ENCODE results near the gene DDX47.
A peak's percentile ranks its signal among the peaks of the same experiment; 100 is the strongest.
"Not testable (repeated sequence)": the region's sequence is repeated elsewhere in the genome, so short reads cannot be mapped to it uniquely, and the experiment has no call there.

DDX47 gene

DNA sequence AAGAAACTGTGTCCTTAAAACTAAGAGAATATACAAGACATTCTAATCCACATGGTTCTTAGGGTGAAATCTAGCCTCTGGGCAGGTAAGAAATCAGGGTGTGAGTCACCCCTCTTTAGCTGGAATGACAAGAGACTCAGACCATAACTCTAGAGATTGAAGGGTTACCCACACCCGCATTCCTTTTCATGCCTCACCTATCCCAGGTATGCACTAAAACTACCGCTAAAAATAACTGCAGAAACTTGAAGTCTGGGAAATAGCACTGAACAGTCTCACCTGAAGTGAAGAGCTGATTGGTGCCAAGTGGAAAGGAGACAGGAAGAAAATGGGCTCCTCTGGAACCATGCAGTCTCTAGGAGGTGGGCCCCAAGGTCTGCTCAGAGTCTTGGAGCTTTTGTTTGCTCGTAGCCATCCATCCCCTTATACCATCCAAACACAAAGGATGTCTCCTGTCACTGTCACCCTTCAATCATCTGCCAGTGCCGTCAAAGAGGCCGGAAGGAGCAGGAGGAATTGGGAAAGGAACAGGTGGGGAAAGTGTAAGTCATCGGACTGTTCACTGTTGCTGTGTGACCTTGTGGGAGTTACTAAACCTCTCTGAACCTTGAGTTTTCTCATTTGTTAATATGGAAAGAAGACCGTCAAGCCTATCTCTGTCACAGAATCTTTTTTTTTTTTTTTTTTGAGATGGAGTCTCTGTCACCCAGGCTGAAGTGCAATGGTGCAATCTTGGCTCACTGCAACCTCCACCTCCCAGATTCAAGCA, 22.4 kb downstream of the DDX47 start:
- DNase-seq, result no peak

DNA sequence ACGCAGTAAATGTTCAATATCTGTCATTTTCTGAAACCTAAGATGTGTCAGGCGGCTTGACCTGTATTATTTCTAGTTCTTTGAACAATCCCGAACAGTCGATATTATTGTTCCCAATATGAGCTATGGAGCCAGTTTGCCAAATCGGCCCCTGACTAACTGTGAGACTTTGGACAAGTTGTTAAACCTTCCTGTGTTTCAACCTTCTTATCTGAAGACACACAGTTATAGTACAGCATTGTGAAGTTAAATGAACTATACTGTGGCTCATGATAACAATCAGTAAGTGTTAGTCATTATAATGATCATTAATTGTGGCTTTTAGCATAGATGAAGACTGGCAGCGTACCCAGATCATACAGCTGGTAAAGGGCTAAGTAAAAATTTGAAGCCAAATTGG, 23.4 kb downstream of the DDX47 start:
- no peak for DNase-seq

DNA sequence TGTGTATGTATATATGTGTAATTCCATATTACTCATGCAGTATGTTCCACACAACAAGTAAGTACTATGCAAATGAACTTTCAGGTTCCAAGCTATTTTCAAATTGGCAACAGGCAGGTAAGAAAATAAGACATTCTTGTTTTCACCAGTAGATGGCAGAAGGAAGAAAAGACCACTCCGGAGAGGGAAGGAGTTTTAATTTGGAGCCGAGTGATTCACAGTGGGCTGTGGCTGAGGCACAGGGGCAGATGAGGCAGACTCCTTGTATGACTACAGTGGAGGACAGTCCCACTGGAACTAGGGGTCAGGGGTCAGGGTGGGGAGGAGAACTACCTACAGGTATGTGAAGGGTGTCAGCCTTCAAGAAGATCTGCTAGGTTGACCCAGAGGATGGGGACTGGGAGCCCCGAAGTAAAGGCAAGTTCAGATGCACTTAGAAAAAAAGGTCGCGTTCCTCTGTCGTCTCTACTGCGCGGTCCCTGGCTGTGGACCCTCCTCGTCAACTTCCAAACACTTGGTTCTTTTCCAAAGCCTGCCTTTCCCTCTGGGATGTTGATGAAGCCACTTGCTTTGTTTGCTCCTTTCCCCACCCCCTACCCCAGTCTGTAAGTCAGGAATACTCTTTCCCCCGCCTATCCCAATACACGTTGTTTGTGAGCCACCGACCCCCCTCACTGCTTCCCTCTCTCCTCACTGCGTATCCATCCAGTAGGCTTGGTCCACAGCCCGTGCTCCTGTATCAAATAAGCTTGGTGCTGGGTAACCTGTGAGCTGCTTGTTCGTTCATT, 24.1 kb downstream of the DDX47 start:
- DNase-seq, result peak; percentile 7

DNA sequence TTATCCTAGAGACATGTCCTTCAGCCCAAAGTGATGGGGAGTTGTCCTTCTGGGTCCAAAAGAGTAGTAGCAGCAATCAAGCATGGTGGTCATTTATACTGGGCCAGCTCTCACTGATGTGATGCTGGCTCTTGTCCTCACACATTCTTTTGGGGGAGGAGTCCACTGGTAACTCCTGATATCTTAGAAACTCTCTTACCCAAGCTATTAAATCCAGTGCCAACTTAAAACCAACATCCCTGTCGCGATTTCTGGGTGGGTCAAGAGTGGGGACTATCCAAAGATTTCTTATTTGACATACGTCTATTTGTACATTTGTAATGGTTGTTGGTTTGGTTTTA, 24.6 kb downstream of the DDX47 start:
- no peak for DNase-seq

DNA sequence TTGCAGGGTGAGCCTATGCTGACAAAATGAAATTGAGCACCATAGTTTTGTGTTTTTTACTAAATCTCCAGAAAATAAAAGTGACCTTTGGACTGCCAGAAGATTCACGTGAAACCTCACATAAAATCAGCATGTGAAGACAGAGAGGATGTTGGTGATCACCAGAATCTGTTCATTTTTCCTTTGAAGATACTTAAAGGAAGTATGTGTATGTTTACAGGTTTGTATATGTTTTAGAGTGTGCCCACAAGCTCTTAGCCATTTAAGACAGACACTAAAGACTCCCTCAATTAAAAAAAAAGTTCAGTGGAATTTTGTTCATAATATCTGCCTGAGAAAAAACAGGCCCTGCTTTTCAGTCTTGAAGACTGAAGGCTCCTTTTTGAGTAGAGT, 25.9 kb downstream of the DDX47 start:
- no peak for DNase-seq

DNA sequence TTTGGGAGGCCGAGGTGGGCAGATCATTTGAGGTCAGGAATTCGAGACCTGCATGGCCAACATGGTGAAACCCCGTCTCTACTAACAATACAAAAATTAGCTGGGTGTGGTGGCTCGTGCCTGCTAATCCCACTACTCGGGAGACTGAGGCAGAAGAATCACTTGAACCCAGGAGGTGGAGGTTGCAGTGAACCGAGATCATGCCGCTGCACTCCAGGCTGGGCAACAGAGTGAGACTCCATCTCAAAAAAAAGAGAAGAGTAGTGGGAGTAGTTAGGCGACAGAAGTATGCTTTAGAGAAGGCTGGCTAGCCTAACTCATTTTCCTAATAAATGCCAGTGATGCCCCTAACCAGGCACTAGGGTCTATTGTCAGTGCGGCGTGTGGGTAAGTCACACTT, 26.3 kb downstream of the DDX47 start:
- not testable (repeated sequence) for DNase-seq

DNA sequence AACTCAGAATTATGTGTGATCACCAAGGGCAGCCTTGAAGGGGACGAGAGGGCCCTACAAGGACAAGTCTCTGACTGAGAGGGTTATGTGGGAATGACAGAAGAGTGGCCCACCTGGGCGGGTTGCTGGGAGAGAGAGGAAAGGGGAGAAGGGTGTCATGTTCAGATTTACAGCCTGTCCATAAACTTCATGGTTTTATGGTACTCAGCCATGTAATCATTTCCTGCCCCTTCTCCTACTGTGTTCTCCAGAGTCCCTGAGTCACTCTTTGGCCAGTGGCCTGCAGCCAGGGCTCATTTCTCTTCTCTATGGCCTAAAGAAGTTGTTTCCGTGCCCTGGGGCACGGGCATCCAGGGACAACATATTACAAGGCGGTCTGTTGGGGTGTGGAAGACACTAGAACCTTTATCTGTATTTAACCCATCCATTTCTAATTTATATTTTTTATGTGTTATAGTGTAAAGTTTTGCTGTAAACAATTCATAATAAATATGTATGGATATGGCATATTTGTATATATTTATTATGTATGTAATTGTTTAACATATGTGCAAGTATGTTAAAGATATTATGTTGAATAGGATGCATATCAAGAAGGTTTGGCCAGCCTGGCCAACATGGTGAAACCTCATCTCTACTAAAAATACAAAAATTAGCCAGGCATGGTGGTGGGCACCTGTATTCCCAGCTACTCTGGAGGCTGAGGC, 26.9 kb downstream of the DDX47 start:
- DNase-seq, result no peak

DNA sequence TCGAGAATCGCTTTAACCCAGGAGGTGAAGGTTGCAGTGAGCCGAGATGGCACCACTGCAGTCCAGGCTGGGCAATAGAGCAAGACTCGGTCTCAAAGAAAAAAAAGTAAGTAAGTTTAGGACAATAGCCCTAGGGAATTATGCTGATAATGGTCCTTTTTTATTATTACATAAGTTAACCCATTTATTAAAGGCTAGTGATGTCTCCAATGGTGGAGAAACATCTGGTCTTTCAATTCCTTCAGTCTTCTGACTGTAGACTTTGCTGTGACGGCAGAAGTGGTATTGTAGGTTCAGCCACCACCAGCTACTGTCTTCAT, 27.4 kb downstream of the DDX47 start:
- DNase-seq, result no peak

DNA sequence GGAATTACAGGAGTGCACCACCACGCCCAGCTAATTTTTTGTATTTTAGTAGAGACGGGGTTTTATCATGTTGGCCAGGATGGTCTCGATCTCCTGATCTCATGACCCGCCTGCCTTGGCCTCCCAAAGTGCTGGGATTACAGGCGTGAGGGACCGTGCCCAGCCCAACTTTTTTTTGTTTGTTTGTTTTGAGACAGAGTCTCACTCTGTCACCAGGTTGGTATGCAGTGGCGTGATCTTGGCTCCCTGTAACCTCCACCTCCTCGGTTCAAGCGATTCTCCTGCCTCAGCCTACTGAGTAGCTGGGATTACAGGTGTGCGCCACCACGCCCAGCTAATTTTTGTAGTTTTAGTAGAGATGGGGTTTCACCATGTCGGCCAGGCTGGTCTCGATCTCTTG, 28.3 kb downstream of the DDX47 start:
- not testable (repeated sequence) for DNase-seq

DNA sequence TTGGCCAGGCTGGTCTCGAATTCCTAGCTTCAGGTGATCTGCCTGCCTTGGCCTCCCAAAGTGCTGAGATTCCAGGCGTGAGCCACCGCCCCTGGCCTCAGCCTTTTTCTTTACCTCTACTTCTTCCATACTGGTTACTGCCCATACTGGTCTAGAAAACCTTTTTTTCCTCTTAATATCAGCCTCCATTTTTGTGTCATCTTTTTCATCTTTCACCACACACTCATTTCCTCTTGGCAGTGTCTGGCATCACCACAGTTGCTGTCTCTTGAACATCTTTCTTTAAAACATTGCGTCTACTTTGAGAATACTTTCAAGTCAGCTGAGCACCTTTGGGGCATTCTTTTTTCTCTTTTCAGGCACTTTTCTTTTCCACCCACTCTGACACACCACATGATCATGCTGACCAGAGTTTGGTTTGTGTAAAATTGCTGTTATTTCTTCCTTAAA, 32.7 kb downstream of the DDX47 start:
- no peak for DNase-seq

DNA sequence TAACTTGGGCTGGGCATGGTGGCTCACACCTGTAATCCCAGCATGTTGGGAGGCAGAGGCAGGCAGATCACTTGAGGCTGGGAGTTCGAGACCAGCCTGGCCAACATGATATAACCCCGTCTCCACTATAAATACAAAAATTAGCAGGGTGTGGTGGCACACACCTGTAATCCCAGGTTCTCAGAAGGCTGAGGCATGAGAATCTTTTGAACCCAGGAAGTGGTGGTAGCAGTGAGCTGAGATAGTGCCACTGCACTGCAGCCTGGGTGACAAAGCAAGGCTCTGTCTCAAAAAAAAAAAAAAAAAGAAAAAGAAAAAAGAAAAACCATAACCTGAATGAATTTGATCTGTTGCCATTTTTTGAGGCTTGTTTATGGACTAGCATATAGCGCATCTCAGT, 33.6 kb downstream of the DDX47 start:
- peak; percentile 13 for DNase-seq

DNA sequence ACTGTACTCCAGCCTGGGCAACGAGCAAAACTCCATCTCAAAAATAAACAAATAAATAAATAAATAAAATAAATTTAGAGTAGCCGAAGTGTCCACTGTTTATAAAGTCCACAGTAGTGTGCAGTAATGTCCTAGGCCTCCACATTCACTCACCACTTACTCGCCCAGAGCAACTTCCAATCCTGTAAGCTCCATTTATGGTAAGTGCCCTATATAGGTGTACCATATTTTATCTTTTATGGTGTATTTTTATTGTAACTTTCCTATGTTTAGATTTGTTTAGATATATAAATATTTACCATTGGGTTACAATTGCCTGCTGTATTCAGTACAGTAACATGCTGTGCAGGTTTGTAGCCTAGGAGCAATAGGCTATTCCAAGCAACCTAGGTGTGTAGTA, 40.3 kb downstream of the DDX47 start:
- no peak for DNase-seq

DNA sequence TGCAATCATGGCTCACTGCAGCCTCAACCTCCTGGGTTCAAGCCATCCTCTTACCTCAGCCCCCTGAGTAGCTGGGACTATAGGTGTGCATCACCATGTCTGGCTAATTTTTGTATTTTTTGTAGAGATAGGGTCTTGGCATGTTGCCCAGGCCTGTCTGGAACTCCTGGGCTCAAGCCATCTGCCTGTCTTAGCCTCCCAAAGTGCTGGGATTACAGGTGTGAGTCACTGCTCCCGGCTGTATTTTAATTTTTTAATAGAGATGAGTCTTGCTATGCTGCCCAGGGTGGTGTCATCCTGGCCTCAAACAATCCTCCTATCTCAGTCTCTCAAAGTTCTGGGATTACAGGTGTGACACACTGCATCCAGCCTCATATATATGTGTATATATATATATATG, 46.5 kb downstream of the DDX47 start:
- no peak for DNase-seq

DNA sequence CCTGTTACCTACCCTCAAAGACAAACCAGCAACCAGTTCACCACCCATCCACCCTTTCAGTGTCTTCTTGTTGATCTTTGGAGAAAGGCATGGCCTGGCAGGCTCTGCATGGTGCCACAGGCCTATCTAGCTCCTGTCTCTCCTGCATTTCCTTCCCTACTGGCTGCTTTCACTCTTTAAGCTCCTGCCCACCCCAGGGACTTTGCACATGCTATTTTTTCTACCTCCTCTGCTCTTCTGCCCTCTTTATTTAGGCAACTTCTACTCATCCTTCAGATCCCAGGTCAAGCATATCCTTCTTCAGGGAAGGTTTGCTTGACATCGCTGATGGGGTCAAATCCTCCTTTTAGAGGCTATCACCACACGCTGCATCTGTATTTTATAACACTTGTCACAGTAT, 51.1 kb downstream of the DDX47 start:
- DNase-seq, result no peak

DNA sequence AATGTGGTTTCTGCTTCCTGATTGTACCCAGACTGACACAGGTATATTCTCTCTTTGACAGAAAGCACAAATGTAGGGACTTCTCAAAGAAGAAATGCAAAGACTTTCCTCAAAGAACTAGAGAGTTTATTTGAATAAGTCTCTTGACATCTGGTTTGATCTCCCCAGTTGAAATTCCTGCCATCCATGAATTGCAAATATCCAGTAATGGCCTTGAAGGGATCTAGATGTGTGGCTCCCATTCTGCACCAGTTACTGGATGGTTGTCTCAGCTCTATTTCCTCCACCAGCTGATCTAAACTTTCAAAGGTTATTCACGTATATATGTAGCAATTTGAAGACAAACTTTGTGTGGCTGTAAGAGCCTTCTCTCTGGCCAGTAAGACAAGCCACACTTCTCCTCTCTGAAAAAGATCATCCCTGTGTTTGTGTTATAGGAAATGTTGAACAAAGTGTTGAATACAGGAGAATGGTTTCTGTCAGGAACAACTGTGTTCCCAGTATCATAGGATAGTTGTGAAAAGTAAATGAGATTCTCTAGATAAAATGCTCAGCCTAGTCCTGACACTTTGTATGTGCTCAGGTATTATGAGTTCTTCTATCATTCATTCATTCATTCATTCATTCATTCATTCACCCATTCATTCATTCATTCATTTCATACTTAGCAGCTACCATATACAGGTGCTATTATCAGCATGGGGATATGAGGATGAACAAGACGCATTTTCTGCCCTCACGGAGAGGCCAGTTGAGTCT, 55.5 kb downstream of the DDX47 start:
- no peak for DNase-seq

DNA sequence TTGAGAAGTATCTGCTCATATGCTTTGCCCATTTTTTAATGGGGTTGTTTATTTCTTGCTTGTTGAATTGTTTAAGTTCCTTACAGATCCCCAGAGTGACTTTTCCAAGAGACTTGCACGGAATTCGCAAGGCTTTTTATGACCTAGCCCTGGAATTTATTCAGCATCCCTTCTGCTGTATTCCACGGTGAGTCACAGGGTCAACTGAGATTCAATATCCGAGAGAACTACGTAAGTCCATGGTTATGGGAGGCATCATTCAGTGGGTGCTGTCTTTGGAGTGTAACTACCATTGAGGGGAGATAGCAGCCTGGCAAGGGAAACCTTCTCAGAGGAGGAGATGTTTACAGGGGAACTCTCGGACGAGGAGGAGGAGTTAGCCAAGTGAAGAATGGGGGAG, 57.3 kb downstream of the DDX47 start:
- DNase-seq, result no peak

DNA sequence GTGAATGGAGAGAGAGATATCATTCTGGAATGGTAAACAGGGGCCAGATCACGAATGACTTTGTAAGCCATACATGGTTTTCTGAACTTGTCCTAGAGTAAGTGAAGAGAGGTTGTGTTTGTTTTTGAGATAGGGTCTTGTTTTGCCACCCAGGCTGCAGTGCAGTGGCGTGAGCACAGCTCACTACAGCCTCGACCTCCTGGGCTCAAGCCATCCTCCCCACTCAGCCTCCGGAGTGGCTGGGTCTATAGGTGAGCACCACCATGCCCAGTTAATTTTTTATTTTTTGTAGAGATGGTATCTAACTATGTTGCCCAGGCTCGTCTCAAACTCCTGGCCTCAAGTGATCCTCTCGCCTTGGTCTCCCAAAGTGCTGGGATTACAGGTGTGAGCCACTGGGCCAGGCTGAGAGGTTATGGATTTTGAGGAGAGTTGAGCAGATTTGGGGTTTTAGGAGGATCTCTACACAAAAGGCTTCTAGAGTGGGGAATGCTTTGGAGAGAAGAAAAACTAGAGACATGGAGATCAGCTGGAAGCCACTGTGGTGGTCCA, 58.5 kb downstream of the DDX47 start:
- no peak for DNase-seq

DNA sequence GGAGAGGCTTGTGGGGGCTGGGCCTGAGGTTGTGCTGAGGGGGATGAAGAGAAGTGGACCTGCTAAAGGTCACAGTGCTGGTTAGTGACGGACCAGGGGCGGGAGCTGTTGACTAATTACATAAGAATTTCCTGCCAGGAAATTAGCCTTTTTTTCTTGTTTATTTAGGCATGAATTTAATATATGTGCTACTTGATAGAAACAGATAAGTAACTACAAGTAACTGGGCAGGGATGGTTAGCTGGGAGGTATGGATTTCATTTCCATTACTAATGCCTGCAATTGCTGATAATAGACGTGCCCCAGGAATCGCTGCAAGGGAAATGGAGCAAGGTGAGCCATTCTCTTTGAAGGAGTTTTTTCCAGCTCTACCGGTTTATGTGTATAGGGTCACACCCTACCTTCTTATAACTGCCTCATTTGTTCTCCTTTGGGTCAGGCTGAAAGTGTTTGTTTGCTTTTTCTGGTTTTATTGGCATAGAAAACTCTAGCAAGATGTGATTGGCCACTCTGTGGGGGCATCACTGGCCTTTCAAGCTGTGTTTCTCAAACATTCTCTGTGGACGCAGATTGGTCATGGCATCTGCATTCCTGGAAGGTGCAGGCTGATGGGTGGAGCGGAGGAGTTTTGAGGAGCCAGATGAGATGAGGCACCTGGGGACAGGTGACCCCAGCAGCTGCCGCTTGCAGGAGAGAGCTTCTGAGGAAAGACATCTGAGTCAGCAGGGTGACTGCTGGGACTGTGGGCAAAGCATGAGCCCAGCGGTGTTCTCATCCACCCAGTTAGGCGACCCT, 59.2 kb downstream of the DDX47 start:
- no peak for DNase-seq

DNA sequence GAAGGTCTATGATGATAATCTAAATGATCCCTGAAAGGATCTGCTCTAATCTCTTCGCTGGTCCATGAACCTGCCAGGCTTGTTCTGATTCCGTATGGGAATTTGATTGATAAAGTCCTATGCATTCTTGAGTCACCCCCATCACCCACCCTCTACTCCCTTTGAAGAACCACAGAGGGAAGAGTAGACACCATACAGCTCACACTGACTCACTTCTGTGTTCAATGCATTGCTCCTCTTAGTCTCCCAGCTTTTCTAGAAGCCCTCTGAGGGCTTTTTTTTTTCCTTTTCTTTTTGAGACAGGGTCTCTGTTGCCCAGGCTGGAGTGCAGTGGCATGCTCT, 59.8 kb downstream of the DDX47 start:
- no peak for DNase-seq

DNA sequence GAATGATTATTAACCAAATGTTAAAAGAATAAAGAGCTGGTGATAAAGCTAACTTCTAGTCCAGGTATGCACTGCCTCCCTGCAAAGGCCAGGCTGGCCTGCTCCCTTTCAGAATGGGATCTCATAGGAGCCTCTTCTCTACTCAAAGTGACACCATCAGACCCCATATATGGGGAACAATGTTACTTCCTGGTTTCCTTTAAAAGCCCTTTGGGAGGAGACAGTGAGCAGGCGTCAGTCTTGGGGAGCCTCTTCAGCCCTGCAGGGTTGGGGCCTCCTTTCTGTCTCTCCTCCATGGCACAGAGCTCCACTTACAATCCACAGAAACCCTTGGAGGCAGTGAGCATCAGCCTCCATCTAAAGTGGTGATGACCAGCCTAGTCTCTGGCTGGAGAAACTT, 60.9 kb downstream of the DDX47 start:
- DNase-seq, result no peak

DNA sequence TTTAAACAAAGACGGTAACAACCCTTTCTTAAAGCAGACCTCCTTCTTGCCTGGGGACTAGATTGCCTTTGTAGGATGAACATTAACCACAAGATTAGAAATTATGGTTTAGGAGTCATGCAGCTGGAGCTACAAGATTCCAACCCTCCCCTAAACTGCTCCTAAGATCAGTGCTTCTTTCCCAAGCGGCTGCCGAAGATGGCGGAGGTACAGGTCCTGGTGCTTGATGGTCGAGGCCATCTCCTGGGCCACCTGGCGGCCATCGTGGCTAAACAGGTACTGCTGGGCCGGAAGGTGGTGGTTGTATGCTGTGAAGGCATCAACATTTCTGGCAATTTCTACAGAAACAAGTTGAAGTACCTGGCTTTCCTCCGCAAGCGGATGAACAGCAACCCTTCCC, 62.2 kb downstream of the DDX47 start:
- DNase-seq, result not testable (repeated sequence)

DNA sequence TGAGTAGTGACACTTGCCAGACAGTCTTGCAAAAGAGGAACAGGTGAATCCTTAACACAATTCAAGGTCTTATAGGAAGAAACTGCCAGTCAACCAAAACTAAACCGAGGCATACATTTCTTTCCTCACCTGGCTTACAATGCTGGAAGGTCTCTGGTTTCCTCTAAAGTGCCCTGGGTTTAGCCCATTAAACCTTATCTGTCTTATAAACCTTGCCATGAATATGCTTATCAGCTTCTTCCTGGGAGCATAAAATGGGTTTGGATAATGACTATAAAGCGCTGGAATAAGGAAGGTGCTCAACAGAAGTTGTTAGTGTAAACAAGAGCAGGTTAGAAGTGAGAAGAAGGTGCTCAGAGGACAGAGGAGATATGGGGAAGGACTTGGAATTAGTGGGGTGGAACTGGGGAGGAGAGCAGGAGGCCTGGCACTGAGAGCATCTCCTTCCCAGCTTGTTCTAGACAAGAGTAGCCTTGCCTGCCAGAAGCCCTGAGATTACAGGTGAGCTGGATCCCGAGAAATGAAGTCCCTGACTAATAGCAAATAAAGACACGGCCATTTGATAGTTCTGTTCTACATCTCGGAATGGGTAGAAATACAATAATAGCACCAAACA, 64.1 kb downstream of the DDX47 start:
- no peak for DNase-seq

All from activated effector memory CD4-positive, alpha-beta T cell treated with Interleukin-2 at 50 U/mL for 16 hours (primary cell).